HL-60 (cell line): ENCODE measurements around the gene SURF2.

Source experiments
- DNase-seq, 2 experiments: peaks; one replicate each; pipeline ENCODE4 v3.0.0-alpha.2; 2010 to 2020; ENCODE audit warnings: low read depth in 1 of 2, low spot score in 1 of 2
- H3K27ac ChIP-seq: fragments of 250-450 bp; sonication (Bioruptor Pico); replicated peaks from 2 replicates; pipeline ENCODE4 v1.5.1; 2020; ENCODE audit warnings: mild to moderate bottlenecking, moderate library complexity
- H3K27me3 ChIP-seq: fragments of 250-450 bp; sonication (Bioruptor Pico); 2 replicates; pipeline ENCODE4 v1.5.1; 2021; ENCODE audit warnings: mild to moderate bottlenecking, moderate library complexity; ENCODE audit not compliant: insufficient read depth, poor library complexity, severe bottlenecking
- H3K4me3 ChIP-seq: replicated peaks from 2 replicates; pipeline ENCODE4 v1.5.1; 2011; ENCODE audit warnings: mild to moderate bottlenecking, control low read depth, low read length; ENCODE audit not compliant: insufficient read depth
- CTCF ChIP-seq: IDR thresholded peaks from one replicate; pipeline ENCODE4 v1.5.1; 2011; ENCODE audit warnings: low read length, control low read depth, inconsistent platforms; ENCODE audit not compliant: insufficient read depth
- GABPA ChIP-seq: IDR thresholded peaks from 2 replicates; pipeline ENCODE4 v1.6.1; 2012; ENCODE audit warnings: low read depth
- POLR2AphosphoS5 ChIP-seq: IDR thresholded peaks from 2 replicates; pipeline ENCODE4 v1.6.1; 2012; ENCODE audit warnings: low read depth
- REST ChIP-seq: IDR thresholded peaks from 2 replicates; pipeline ENCODE4 v1.6.1; 2012; ENCODE audit warnings: low read depth; ENCODE audit not compliant: insufficient replicate concordance
- SPI1 ChIP-seq: IDR thresholded peaks from 2 replicates; pipeline ENCODE4 v1.6.1; 2012; ENCODE audit warnings: low read depth, mild to moderate bottlenecking, borderline replicate concordance

The SURF2 gene

GRCh38 chr9:133367778-133368177 is 11.4 kb downstream of the SURF2 start:
- no peak for DNase-seq
- no peak overlapping the region for H3K27ac ChIP-seq
- no peaks in the 10 kb centered on the region for H3K27me3 ChIP-seq
- H3K4me3 ChIP-seq, result no peak overlapping the region
- TF ChIP-seq GABPA (no peak), REST (no peak), SPI1 (no peak), POLR2AphosphoS5 (no peak), CTCF (no peak)

- DNase-seq, result no peak
- TF ChIP-seq REST, result no peak
- Histone ChIP-seq H3K27me3 (no peaks in the 10 kb centered on the region), H3K27ac (no peak overlapping the region), H3K4me3 (no peak overlapping the region)
These were observed 12.0 kb downstream of the SURF2 start for GRCh38 chr9:133368249-133368881.

- no peak overlapping the region for H3K27ac ChIP-seq
- H3K27me3 ChIP-seq, result no peaks in the 10 kb centered on the region
- no peak for DNase-seq
- H3K4me3 ChIP-seq, result no peak overlapping the region
- TF ChIP-seq SPI1, result no peak
- no peak for TF ChIP-seq GABPA
- TF ChIP-seq CTCF, result no peak
- TF ChIP-seq REST, result no peak
- no peak for TF ChIP-seq POLR2AphosphoS5
These were observed 13.1 kb downstream of the SURF2 start for GRCh38 chr9:133369422-133369821.

GRCh38 chr9:133369933-133370332 is 13.6 kb downstream of the SURF2 start:
- no peak overlapping the region for H3K4me3 ChIP-seq
- no peak for DNase-seq
- H3K27me3 ChIP-seq, result no peaks in the 10 kb centered on the region
- no peak overlapping the region for H3K27ac ChIP-seq
- no peak for TF ChIP-seq REST
- TF ChIP-seq GABPA, result no peak
- TF ChIP-seq CTCF, result no peak
- TF ChIP-seq SPI1, result no peak
- TF ChIP-seq POLR2AphosphoS5, result no peak
